RWPE2 (cell line): ENCODE data around the gene DCLK3.

Experiments
- ATAC-seq: fragments of 200-7000 bp; cut with Tn5 transposase; 3 replicates; pipeline ENCODE4 v1.9.1; 2021; ENCODE audit warnings: low read depth
- DNase-seq: peaks from one replicate; pipeline ENCODE4 v3.0.0-alpha.2; 2020; ENCODE audit warnings: low spot score
- H3K27ac ChIP-seq: fragments of 450-650 bp; 2 replicates; pipeline ENCODE4 v1.5.1; 2017; ENCODE audit warnings: mild to moderate bottlenecking; ENCODE audit not compliant: poor library complexity, severe bottlenecking
- H3K27me3 ChIP-seq: fragments of 250-450 bp; sonication (Bioruptor Pico); 2 replicates; pipeline ENCODE4 v1.5.1; 2021; ENCODE audit warnings: mild to moderate bottlenecking, moderate library complexity; ENCODE audit not compliant: insufficient read depth, poor library complexity, severe bottlenecking
- H3K36me3 ChIP-seq: fragments of 250-450 bp; sonication (Bioruptor Pico); 2 replicates; pipeline ENCODE4 v1.5.1; 2020; ENCODE audit warnings: low read depth, mild to moderate bottlenecking, moderate library complexity
- H3K4me1 ChIP-seq: fragments of 250-450 bp; sonication (Bioruptor Pico); 2 replicates; pipeline ENCODE4 v1.5.1; 2021; ENCODE audit warnings: mild to moderate bottlenecking, moderate library complexity; ENCODE audit not compliant: insufficient read depth, poor library complexity, severe bottlenecking
- H3K4me3 ChIP-seq: fragments of 250-450 bp; sonication (Bioruptor Pico); 2 replicates; pipeline ENCODE4 v1.5.1; 2021; ENCODE audit warnings: mild to moderate bottlenecking, moderate library complexity; ENCODE audit not compliant: severe bottlenecking
- H3K9me3 ChIP-seq: fragments of 250-450 bp; sonication (Bioruptor Pico); 2 replicates; pipeline ENCODE4 v1.5.1; 2021; ENCODE audit warnings: mild to moderate bottlenecking, moderate library complexity; ENCODE audit not compliant: severe bottlenecking
- CTCF ChIP-seq: fragments of 450-650 bp; IDR thresholded peaks from one replicate; pipeline ENCODE4 v1.5.1; 2017; ENCODE audit warnings: mild to moderate bottlenecking, moderate library complexity; ENCODE audit not compliant: poor library complexity, severe bottlenecking

The DCLK3 gene

GRCh38 chr3:36751326-36751725 lies 13.0 kb downstream of the DCLK3 start:
- no peaks in the 10 kb centered on the region for H3K36me3 ChIP-seq
- DNase-seq (no peak), ATAC-seq (no peak)
- no peaks in the 10 kb centered on the region for H3K27me3 ChIP-seq
- H3K9me3 ChIP-seq, result no peaks in the 10 kb centered on the region
- no peak overlapping the region for H3K27ac ChIP-seq
- no peak overlapping the region for H3K4me3 ChIP-seq
- no peak for TF ChIP-seq CTCF
- H3K4me1 ChIP-seq, result no peaks in the 10 kb centered on the region

GRCh38 chr3:36750737-36751136 lies 13.6 kb downstream of the DCLK3 start:
- Histone ChIP-seq H3K4me1 (no peaks in the 10 kb centered on the region), H3K9me3 (no peaks in the 10 kb centered on the region), H3K4me3 (no peak overlapping the region), H3K36me3 (no peaks in the 10 kb centered on the region), H3K27ac (no peak overlapping the region), H3K27me3 (no peaks in the 10 kb centered on the region)
- TF ChIP-seq CTCF, result no peak
- ATAC-seq (no peak), DNase-seq (no peak)

GRCh38 chr3:36744763-36745162 lies 19.6 kb downstream of the DCLK3 start:
- Histone ChIP-seq H3K9me3 (no peaks in the 10 kb centered on the region), H3K4me1 (no peaks in the 10 kb centered on the region), H3K27me3 (no peaks in the 10 kb centered on the region), H3K27ac (no peak overlapping the region), H3K4me3 (no peak overlapping the region), H3K36me3 (no peaks in the 10 kb centered on the region)
- no peak for DNase-seq
- TF ChIP-seq CTCF, result no peak
- ATAC-seq, result no peak

GRCh38 chr3:36743826-36744225 lies 20.5 kb downstream of the DCLK3 start:
- Histone ChIP-seq H3K27ac (no peak overlapping the region), H3K27me3 (no peaks in the 10 kb centered on the region), H3K36me3 (no peaks in the 10 kb centered on the region), H3K4me3 (no peak overlapping the region), H3K9me3 (no peaks in the 10 kb centered on the region), H3K4me1 (no peaks in the 10 kb centered on the region)
- TF ChIP-seq CTCF, result no peak
- no peak for ATAC-seq
- no peak for DNase-seq

- Histone ChIP-seq H3K27me3 (no peaks in the 10 kb centered on the region), H3K9me3 (no peaks in the 10 kb centered on the region), H3K4me1 (no peaks in the 10 kb centered on the region), H3K36me3 (no peaks in the 10 kb centered on the region), H3K27ac (no peak overlapping the region), H3K4me3 (no peak overlapping the region)
- DNase-seq, result no peak
- 0 out of 3 replicates have a peak, but pooled peaks have one; percentile 40 for ATAC-seq
- peak; percentile 30 for TF ChIP-seq CTCF
Observed at GRCh38 chr3:36741285-36741684, 23.1 kb downstream of the DCLK3 start.
